GM12892 (cell line): Measurements from ENCODE around the gene CCR4.

Experiments used
- POLR2A ChIP-seq: IDR thresholded peaks from 2 replicates; pipeline ENCODE4 v1.6.1; 2011; ENCODE audit warnings: low read depth, low read length, control low read depth
- TAF1 ChIP-seq: IDR thresholded peaks from 2 replicates; pipeline ENCODE4 v1.6.1; 2011; ENCODE audit warnings: low read depth, mild to moderate bottlenecking, control low read depth, low read length, borderline replicate concordance

DNA sequence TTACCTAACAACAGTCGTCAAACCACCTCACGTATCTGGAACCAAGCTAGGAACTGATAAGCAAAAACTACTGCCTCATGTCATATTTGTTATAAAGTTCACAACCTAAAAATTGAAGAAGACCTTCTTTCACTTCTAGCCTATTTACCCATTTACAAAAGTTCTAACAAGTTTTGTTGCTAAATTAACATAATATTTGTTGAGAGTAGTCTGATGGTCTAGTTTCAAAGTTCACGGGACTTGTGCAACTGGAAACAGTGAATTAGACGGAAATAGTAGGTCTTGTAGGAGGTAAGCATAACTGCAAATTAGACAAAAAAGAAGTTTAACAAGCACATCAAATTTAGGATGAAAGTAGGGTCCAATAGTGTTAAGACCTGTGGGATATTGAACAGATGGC lies 51.9 kb downstream of the CCR4 start:
- TF ChIP-seq POLR2A (no peak), TAF1 (no peak)
